ENCODE results near the gene TIAM1. TPM values are rescaled to one million over a fixed set of nuclear protein-coding genes. Genes with fewer than 3 reads are reported as not detected.

Gene TIAM1
- total RNA-seq, 1 experiment from 2014 or later, result 7.8 TPM

- Histone ChIP-seq H3K4me3 (no peak overlapping the region), H3K4me1 (replicated peaks) (peaks cover 13% of the 10 kb centered on the region), H3K27me3 (replicated peaks) (no peaks in the 10 kb centered on the region), H3K27ac (no peak overlapping the region), H3K36me3 (no peaks in the 10 kb centered on the region), H3K9me3 (replicated peaks) (no peaks in the 10 kb centered on the region)
- DNase-seq (ENCODE audit: low read depth in 1 of 2, low spot score in 2 of 2), result no peak
Measured at GRCh38 chr21:31182231-31183140, 161.6 kb downstream of the TIAM1 start.

DNA sequence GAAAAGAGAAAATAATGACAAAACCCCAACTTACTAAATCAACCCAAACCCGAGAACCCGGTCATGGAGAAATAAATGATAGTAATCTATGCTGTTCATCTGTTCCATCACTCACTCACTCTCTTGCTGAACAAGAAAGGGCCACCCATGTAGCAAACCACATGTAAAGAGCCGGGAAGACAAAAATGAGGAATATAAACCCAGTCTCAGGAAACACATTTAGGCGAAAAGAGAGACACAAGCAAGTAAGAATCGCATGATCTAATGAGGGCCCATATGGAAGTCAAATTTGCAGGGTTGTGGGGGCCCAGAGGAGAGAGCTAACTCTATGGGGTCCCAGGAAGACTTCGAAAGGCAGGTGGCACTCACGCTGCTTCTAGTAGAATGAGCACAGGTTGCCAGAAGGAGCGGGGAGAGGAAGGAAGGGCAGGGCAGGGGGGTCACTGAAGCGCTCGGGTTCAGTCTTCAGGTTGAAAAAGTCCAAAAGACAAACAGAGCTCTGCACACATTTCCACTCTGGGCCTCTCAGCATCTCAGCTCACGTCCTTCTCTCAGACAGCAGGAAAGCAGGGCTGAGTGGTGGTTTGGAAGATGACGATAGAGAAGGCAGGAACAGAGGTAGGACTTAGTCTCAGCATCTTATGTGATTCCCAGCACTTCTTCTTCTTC lies 162.8 kb downstream of the TIAM1 start:
- no peak overlapping the region for H3K4me3 ChIP-seq
- H3K4me1 ChIP-seq (replicated peaks), result peaks cover 13% of the 10 kb centered on the region
- no peaks in the 10 kb centered on the region for H3K27me3 ChIP-seq (replicated peaks)
- H3K9me3 ChIP-seq (replicated peaks), result no peaks in the 10 kb centered on the region
- 0 out of 2 replicates have a peak overlapping the region, but pooled peaks have one; percentile 0 for H3K27ac ChIP-seq
- no peaks in the 10 kb centered on the region for H3K36me3 ChIP-seq
- DNase-seq (ENCODE audit: low read depth in 1 of 2, low spot score in 2 of 2), result peak in 1 of 2 experiments; percentile 71

DNA sequence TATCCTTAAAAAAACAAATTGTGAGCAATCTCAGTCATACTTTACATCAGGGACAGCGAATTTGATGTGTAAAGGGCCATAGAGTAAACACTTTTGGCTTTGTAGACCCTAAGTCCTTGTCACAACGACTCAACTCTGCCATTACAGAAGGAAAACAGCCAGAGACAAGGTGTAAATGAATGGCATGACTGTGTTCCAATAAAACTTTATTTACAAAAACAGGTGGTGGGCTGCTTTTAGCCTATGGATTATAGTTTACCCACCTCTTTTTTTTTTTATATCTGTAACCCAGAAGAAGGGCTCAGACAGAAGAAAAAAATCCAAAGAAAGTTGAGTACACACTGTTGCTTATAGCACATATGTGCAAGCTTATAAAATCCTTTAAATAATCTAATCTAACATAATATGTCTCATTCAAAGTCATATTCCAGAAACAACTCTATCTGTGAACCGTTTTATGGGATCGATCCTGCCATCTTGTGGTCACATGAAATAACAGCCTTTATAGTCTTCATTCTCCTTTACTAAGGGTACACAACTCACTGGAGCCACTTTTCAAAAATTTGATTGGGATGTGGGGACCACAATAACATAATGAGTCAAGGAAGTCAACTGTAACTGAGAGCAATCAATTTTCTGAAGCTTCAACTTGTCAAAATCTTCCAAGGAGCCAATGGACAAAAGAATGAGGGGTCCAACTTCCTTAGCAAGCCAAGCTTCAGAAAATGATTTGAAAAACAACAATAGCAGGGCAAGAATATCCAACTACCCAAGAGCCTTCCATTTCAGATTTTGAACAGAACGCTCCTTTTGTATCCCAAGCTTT lies 163.6 kb downstream of the TIAM1 start:
- DNase-seq (ENCODE audit: low read depth in 1 of 2, low spot score in 2 of 2), result peak in 1 of 2 experiments; percentile 69
- Histone ChIP-seq H3K4me1 (replicated peaks) (peaks cover 13% of the 10 kb centered on the region), H3K36me3 (no peaks in the 10 kb centered on the region), H3K27me3 (replicated peaks) (no peaks in the 10 kb centered on the region), H3K27ac (0 out of 2 replicates have a peak overlapping the region, but pooled peaks have one; percentile 0), H3K9me3 (replicated peaks) (no peaks in the 10 kb centered on the region), H3K4me3 (no peak overlapping the region)

DNA sequence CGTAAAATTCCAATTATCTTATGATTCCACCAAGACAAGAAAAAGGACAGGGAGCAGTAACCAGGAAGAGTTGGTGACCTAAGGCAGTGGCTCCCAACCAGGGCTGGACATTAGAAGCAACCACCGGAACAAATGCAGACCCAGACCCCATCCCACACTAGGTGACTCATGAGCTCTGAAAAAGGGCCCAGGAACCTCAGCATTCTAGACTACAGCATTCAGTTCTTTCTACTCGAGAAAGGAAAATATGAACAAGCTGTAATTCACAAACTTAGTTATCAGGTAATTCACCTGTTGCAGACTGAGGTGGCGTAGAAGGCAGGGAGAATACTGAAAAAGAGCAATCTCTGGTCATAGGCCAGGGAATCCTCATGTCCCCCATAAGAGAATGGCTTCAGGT lies 167.3 kb downstream of the TIAM1 start:
- no peak overlapping the region for H3K27ac ChIP-seq
- no peaks in the 10 kb centered on the region for H3K27me3 ChIP-seq (replicated peaks)
- no peak overlapping the region for H3K4me3 ChIP-seq
- no peaks in the 10 kb centered on the region for H3K36me3 ChIP-seq
- H3K4me1 ChIP-seq (replicated peaks), result peaks cover 20% of the 10 kb centered on the region
- DNase-seq (ENCODE audit: low read depth in 1 of 2, low spot score in 2 of 2), result no peak
- H3K9me3 ChIP-seq (replicated peaks), result no peaks in the 10 kb centered on the region

GRCh38 chr21:31176080-31176551 lies 167.9 kb downstream of the TIAM1 start:
- DNase-seq (ENCODE audit: low read depth in 1 of 2, low spot score in 2 of 2), result no peak
- Histone ChIP-seq H3K27ac (no peak overlapping the region), H3K4me1 (replicated peaks) (peaks cover 17% of the 10 kb centered on the region), H3K27me3 (replicated peaks) (no peaks in the 10 kb centered on the region), H3K9me3 (replicated peaks) (no peaks in the 10 kb centered on the region), H3K36me3 (no peaks in the 10 kb centered on the region), H3K4me3 (no peak overlapping the region)

GRCh38 chr21:31173881-31174555 lies 170.0 kb downstream of the TIAM1 start:
- no peak overlapping the region for H3K4me3 ChIP-seq
- H3K27ac ChIP-seq, result no peak overlapping the region
- H3K36me3 ChIP-seq, result no peaks in the 10 kb centered on the region
- no peaks in the 10 kb centered on the region for H3K27me3 ChIP-seq (replicated peaks)
- no peaks in the 10 kb centered on the region for H3K9me3 ChIP-seq (replicated peaks)
- no peak for DNase-seq (ENCODE audit: low read depth in 1 of 2, low spot score in 2 of 2)
- peaks cover 7% of the 10 kb centered on the region for H3K4me1 ChIP-seq (replicated peaks)

DNA sequence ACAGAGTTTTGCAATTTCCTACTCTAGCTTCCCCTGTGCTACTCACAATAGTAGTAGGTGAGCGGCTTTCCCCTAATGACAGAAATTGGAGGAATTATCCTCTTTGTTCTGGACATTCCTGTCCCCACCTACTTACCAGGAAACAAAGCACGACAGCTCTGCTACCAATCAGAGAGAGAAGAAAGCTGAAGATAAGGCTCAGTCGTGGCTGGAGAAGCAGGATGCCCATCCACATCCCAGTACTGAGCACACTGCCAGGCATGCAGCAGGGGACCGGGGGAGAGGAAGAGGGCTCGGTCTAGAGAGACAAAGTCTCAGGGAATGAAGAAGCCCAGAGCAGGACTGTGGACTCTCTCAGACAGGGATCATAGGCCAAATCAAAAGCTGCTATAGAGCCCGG lies 171.7 kb downstream of the TIAM1 start:
- H3K4me3 ChIP-seq, result no peak overlapping the region
- H3K4me1 ChIP-seq (replicated peaks), result peaks cover 7% of the 10 kb centered on the region
- no peaks in the 10 kb centered on the region for H3K27me3 ChIP-seq (replicated peaks)
- no peak overlapping the region for H3K27ac ChIP-seq
- DNase-seq (ENCODE audit: low read depth in 1 of 2, low spot score in 2 of 2), result no peak
- H3K9me3 ChIP-seq (replicated peaks), result no peaks in the 10 kb centered on the region
- no peaks in the 10 kb centered on the region for H3K36me3 ChIP-seq

- Histone ChIP-seq H3K36me3 (no peaks in the 10 kb centered on the region), H3K27ac (no peak overlapping the region), H3K4me3 (no peak overlapping the region), H3K9me3 (replicated peaks) (no peaks in the 10 kb centered on the region), H3K27me3 (replicated peaks) (no peaks in the 10 kb centered on the region), H3K4me1 (replicated peaks) (peaks cover 13% of the 10 kb centered on the region)
- DNase-seq (ENCODE audit: low read depth in 1 of 2, low spot score in 2 of 2), result no peak
Measured at GRCh38 chr21:31164713-31165694, 179.1 kb downstream of the TIAM1 start.

GRCh38 chr21:31162827-31163226 lies 181.2 kb downstream of the TIAM1 start:
- peaks cover 21% of the 10 kb centered on the region for H3K4me1 ChIP-seq (replicated peaks)
- no peak overlapping the region for H3K27ac ChIP-seq
- H3K27me3 ChIP-seq (replicated peaks), result no peaks in the 10 kb centered on the region
- no peak for DNase-seq (ENCODE audit: low read depth in 1 of 2, low spot score in 2 of 2)
- H3K36me3 ChIP-seq, result no peaks in the 10 kb centered on the region
- no peaks in the 10 kb centered on the region for H3K9me3 ChIP-seq (replicated peaks)
- H3K4me3 ChIP-seq, result no peak overlapping the region

GRCh38 chr21:31162079-31162699 lies 181.9 kb downstream of the TIAM1 start:
- Histone ChIP-seq H3K27me3 (replicated peaks) (no peaks in the 10 kb centered on the region), H3K36me3 (no peaks in the 10 kb centered on the region), H3K4me3 (no peak overlapping the region), H3K4me1 (replicated peaks) (peaks cover 21% of the 10 kb centered on the region), H3K9me3 (replicated peaks) (no peaks in the 10 kb centered on the region), H3K27ac (no peak overlapping the region)
- DNase-seq (ENCODE audit: low read depth in 1 of 2, low spot score in 2 of 2), result no peak

DNA sequence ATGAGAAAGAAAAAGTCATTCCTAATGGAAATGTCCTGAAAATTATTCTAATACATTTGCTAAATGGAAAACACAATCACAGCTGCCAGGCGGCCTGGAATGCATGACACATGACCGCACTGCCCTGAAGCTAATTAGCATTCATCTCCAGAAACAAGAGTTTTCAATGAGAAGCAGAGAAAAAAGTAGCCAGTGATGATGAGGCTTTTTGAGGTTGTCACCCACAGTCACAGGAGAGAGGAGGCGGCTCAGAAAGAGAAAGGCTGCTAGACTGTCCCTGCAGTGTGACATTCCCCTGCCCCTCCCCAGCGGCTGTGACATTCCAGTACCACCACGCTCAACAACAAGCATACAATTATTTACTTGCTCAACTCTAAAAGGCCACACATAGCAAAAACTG lies 182.9 kb downstream of the TIAM1 start:
- H3K36me3 ChIP-seq, result no peaks in the 10 kb centered on the region
- no peak overlapping the region for H3K27ac ChIP-seq
- no peak overlapping the region for H3K4me3 ChIP-seq
- DNase-seq (ENCODE audit: low read depth in 1 of 2, low spot score in 2 of 2), result peak in 1 of 2 experiments; percentile 56
- H3K27me3 ChIP-seq (replicated peaks), result no peaks in the 10 kb centered on the region
- H3K4me1 ChIP-seq (replicated peaks), result peaks cover 21% of the 10 kb centered on the region
- peaks cover 4% of the 10 kb centered on the region; the same call in 1 of the 2 replicates for H3K9me3 ChIP-seq (replicated peaks)

GRCh38 chr21:31159808-31160207 lies 184.3 kb downstream of the TIAM1 start:
- no peak overlapping the region for H3K27ac ChIP-seq
- no peaks in the 10 kb centered on the region for H3K27me3 ChIP-seq (replicated peaks)

More at GRCh38 chr21:31159808-31160207, 184.3 kb downstream of the TIAM1 start:
- no peak overlapping the region for H3K4me3 ChIP-seq
- DNase-seq (ENCODE audit: low read depth in 1 of 2, low spot score in 2 of 2), result no peak
- peaks cover 4% of the 10 kb centered on the region; the same call in 1 of the 2 replicates for H3K9me3 ChIP-seq (replicated peaks)
- H3K36me3 ChIP-seq, result no peaks in the 10 kb centered on the region
- H3K4me1 ChIP-seq (replicated peaks), result peaks cover 21% of the 10 kb centered on the region
